T-cell (primary cell): ENCODE measurements around the gene CC2D2A. TPM values are rescaled to one million over a fixed set of nuclear protein-coding genes. Genes with fewer than 3 reads are reported as not detected.

Experiments used
- ATAC-seq, 4 experiments: fragments of 200-7000 bp in 3 of 4; fragments of 150-1000 bp in 1 of 4; cut with Tn5 transposase; replicated peaks in 1 of 4; 1 replicate in 3 of 4; 2 replicates in 1 of 4; pipeline ENCODE4 v1.10.0; 2021; ENCODE audit warnings: moderate library complexity in 3 of 4, mild to moderate bottlenecking in 2 of 4, moderate number of reproducible peaks in 1 of 4
- CTCF ChIA-PET, 2 donors: fragments of 300-600 bp; sonication (Branson Sonifier 250); formaldehyde crosslinking; loops; one replicate each; lab custom pipeline; 2022; ENCODE audit warnings: antibody characterized with exemption in 2 of 2; lab: Charles Lee
- POLR2A ChIA-PET, 2 donors: fragments of 300-600 bp; sonication (Branson Sonifier 250); formaldehyde crosslinking; loops; one replicate each; lab custom pipeline; 2022; ENCODE audit warnings: antibody characterized with exemption in 2 of 2; lab: Charles Lee
- DNase-seq, 35 experiments: peaks; one replicate each; pipeline versions ENCODE4 v3.0.0 to v3.0.0-alpha.2; 2013 to 2023
- H3K27ac ChIP-seq: one replicate; pipeline ENCODE4 v1.5.1; 2013; ENCODE audit warnings: low read length
- H3K27me3 ChIP-seq, 2 experiments: replicated peaks in 1 of 2; 1 replicate in 1 of 2; 2 replicates in 1 of 2; pipeline versions ENCODE4 v1.6.1 to v1.7.0; 2013; ENCODE audit warnings: low read length in 1 of 2, mixed read lengths in 1 of 2; ENCODE audit not compliant: control insufficient read depth in 2 of 2, insufficient read depth in 2 of 2; ENCODE audit errors: extremely low read depth in 1 of 2
- H3K36me3 ChIP-seq, 2 donors: 1 replicate in 1 of 2; 2 replicates in 1 of 2; pipeline versions ENCODE4 v1.6.1 to v1.7.0; 2013; ENCODE audit warnings: low read length in 1 of 2; ENCODE audit not compliant: control insufficient read depth in 2 of 2, insufficient read depth in 1 of 2; ENCODE audit errors: extremely low read depth in 1 of 2
- H3K4me1 ChIP-seq, 2 experiments: 1 replicate in 1 of 2; 2 replicates in 1 of 2; pipeline versions ENCODE4 v1.6.1 to v1.7.0; 2013; ENCODE audit warnings: low read length in 2 of 2, mixed read lengths in 1 of 2; ENCODE audit not compliant: insufficient read depth in 2 of 2, control insufficient read depth in 1 of 2; ENCODE audit errors: extremely low read depth in 1 of 2
- H3K4me3 ChIP-seq, 2 donors: 1 replicate in 1 of 2; 2 replicates in 1 of 2; pipeline versions ENCODE4 v1.5.1 to v1.7.0; 2013; ENCODE audit warnings: mild to moderate bottlenecking in 2 of 2, low read length in 1 of 2, moderate library complexity in 1 of 2; ENCODE audit not compliant: control insufficient read depth in 1 of 2; ENCODE audit errors: extremely low read depth in 1 of 2
- H3K9me3 ChIP-seq: 2 replicates; pipeline ENCODE4 v1.7.0; 2013
- H3K27ac Mint-ChIP-seq, 2 donors: one replicate each; pipeline ENCODE4 v1.8.0; 2020 to 2021; ENCODE audit warnings: mild to moderate bottlenecking in 2 of 2, mixed read lengths in 2 of 2
- H3K27me3 Mint-ChIP-seq, 2 donors: one replicate each; pipeline ENCODE4 v1.8.0; 2021 to 2022; ENCODE audit warnings: mixed read lengths in 2 of 2
- H3K36me3 Mint-ChIP-seq: one replicate; pipeline ENCODE4 v1.8.0; 2021; ENCODE audit warnings: mixed read lengths
- H3K4me1 Mint-ChIP-seq, 3 donors: one replicate each; pipeline ENCODE4 v1.8.0; 2020 to 2022; ENCODE audit warnings: mixed read lengths in 3 of 3, mild to moderate bottlenecking in 1 of 3
- H3K4me3 Mint-ChIP-seq, 3 donors: one replicate each; pipeline ENCODE4 v1.8.0; 2020 to 2022; ENCODE audit warnings: mild to moderate bottlenecking in 3 of 3, mixed read lengths in 3 of 3, moderate library complexity in 3 of 3
- H3K9me3 Mint-ChIP-seq, 3 donors: one replicate each; pipeline ENCODE4 v1.8.0; 2020 to 2022; ENCODE audit warnings: mixed read lengths in 3 of 3
- WGBS: methylation state at CpG from one replicate; pipeline ENCODE4 v1.1.5; 2013; ENCODE audit warnings: missing lambda C conversion rate; ENCODE audit not compliant: insufficient coverage; 5-methylcytosine and 5-hydroxymethylcytosine counted together
- total RNA-seq, 35 experiments: library from RNA in 6 of 35; stranded (reverse) in 6 of 35; fragments of 120-200 nt in 1 of 35; gene quantifications; one replicate each; pipeline versions ENCODE4 v1.2.1 to v1.2.4 and lab custom pipeline; 2013 to 2026

Gene CC2D2A
- total RNA-seq, 5 donors from 2014 or later (not counting 1 experiment from before 2014, with no cell fraction given) = 0.16 to 1.1 (median 0.40) TPM

DNA sequence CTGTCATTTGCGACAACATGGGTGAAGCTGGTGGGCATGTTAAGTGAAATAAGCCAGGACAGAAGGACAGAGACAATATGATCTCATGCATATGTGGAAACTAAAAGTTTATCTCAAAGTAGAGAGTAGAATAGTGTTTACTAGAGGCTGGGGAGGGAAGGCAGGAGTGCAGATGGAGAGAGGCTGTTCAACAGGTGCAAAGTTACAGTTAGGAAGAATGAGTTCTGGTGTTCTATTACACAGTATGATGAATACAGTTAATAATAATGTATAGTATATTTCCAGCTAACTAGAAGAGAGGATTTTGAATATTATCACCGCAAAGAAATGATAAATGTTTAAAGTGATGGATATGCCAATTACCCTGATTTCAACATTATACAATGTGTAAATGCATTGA, 115.6 kb downstream of the CC2D2A start:
- Histone ChIP-seq H3K4me3 (no peak overlapping the region), H3K4me1 (no peaks in the 10 kb centered on the region), H3K27ac (no peak overlapping the region), H3K36me3 (no peaks in the 10 kb centered on the region), H3K9me3 (no peaks in the 10 kb centered on the region), H3K27me3 (no peaks in the 10 kb centered on the region)
- peaks cover 10% of the 10 kb centered on the region for H3K36me3 Mint-ChIP-seq
- DNase-seq = no peak
- no peak overlapping the region for H3K27ac Mint-ChIP-seq
- H3K4me3 Mint-ChIP-seq = no peak overlapping the region
- no CpG with 5 or more reads among the region's 2 CpGs for WGBS
- H3K27me3 Mint-ChIP-seq = no peaks in the 10 kb centered on the region
- H3K4me1 Mint-ChIP-seq = no peaks in the 10 kb centered on the region
- ChIA-PET CTCF (no interaction called here), POLR2A (no interaction called here)
- no peak for ATAC-seq
- H3K9me3 Mint-ChIP-seq = no peaks in the 10 kb centered on the region

DNA sequence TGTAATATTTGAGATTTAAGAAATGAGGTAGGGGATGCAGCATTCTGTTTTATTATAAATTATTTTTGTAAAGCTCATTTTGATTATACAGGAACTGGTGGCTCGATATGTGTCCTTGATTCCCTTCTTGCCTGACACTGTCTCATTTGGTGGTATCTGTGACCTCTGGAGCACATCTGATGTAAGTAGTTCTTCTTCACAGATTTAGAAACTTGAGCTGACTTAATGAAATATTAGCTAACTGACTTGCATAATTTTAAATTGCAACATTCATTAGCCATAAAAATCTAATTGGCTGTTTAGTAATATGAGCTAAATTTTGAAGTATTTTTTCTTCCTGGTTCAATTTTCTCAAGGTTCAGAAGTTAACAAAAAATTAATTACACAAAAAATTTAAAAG, 116.4 kb downstream of the CC2D2A start:
- Histone ChIP-seq H3K4me3 (no peak overlapping the region), H3K27me3 (no peaks in the 10 kb centered on the region), H3K36me3 (no peaks in the 10 kb centered on the region), H3K4me1 (no peaks in the 10 kb centered on the region), H3K27ac (no peak overlapping the region), H3K9me3 (no peaks in the 10 kb centered on the region)
- ChIA-PET POLR2A (no interaction called here), CTCF (no interaction called here)
- H3K4me3 Mint-ChIP-seq = no peak overlapping the region
- ATAC-seq (no peak), DNase-seq (no peak)
- no peaks in the 10 kb centered on the region for H3K9me3 Mint-ChIP-seq
- H3K4me1 Mint-ChIP-seq = no peaks in the 10 kb centered on the region
- H3K36me3 Mint-ChIP-seq = peaks cover 10% of the 10 kb centered on the region
- H3K27me3 Mint-ChIP-seq = no peaks in the 10 kb centered on the region
- H3K27ac Mint-ChIP-seq = no peak overlapping the region
- no CpG with 5 or more reads among the region's 1 CpG for WGBS

DNA sequence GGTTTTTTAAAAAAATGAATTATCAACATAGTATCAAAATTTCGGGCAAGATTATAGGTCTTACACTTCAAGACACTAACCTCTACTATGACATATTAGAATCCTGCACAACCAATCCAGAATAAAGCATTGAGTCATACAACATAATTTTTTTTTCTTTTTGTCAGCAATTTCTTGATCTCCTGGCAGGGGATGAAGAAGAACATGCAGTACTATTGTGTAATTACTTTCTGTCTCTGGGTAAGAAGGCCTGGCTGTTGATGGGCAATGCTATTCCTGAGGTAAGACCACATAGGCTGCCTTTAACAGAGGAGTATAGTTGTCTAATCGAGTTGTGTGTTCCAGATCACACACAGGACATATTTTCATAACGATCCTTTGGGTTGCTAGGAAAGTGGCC, 118.0 kb downstream of the CC2D2A start:
- POLR2A ChIA-PET = no interaction called here

DNA sequence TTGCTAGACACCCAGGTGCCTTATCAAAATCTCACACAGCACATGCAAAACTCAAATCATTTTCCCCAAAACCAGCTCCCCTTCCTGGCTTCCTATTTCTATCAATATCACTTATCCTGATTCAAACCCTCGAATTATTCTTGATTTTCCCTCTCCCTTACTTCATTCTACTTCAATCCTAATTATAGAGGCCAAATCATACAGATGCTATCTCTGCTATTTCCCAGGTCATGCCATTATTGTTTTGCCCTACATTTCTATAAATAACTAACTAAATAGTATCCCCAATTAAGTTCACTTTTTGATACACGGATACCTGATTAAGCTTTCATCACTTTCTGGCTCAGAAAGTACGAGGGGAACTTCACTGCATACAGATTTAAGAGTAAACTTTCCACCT, 123.1 kb downstream of the CC2D2A start:
- Histone ChIP-seq H3K36me3 (no peaks in the 10 kb centered on the region), H3K27me3 (no peaks in the 10 kb centered on the region), H3K9me3 (no peaks in the 10 kb centered on the region), H3K4me3 (no peak overlapping the region), H3K4me1 (no peaks in the 10 kb centered on the region), H3K27ac (no peak overlapping the region)
- no peaks in the 10 kb centered on the region for H3K27me3 Mint-ChIP-seq
- WGBS = 84% methylated on average over 3 of the region's 3 CpGs
- no peak overlapping the region for H3K4me3 Mint-ChIP-seq
- H3K4me1 Mint-ChIP-seq = no peaks in the 10 kb centered on the region
- DNase-seq (no peak), ATAC-seq (no peak)
- no peak overlapping the region for H3K27ac Mint-ChIP-seq
- no peaks in the 10 kb centered on the region for H3K9me3 Mint-ChIP-seq
- CTCF ChIA-PET = no interaction called here
- POLR2A ChIA-PET = no interaction called here
- H3K36me3 Mint-ChIP-seq = peaks cover 4% of the 10 kb centered on the region

More for the DNA sequence above, 118.0 kb downstream of the CC2D2A start:
- Histone ChIP-seq H3K4me1 (no peaks in the 10 kb centered on the region), H3K27ac (no peak overlapping the region), H3K9me3 (no peaks in the 10 kb centered on the region), H3K36me3 (no peaks in the 10 kb centered on the region), H3K4me3 (no peak overlapping the region), H3K27me3 (no peaks in the 10 kb centered on the region)
- Mint-ChIP-seq H3K27me3 (no peaks in the 10 kb centered on the region), H3K4me3 (no peak overlapping the region), H3K9me3 (no peaks in the 10 kb centered on the region), H3K36me3 (peaks cover 10% of the 10 kb centered on the region), H3K27ac (no peak overlapping the region), H3K4me1 (no peaks in the 10 kb centered on the region)
- CTCF ChIA-PET = no interaction called here
- no peak for ATAC-seq
- whole genome bisulfite sequencing = 94% methylated on average over 2 of the region's 3 CpGs
- no peak for DNase-seq

DNA sequence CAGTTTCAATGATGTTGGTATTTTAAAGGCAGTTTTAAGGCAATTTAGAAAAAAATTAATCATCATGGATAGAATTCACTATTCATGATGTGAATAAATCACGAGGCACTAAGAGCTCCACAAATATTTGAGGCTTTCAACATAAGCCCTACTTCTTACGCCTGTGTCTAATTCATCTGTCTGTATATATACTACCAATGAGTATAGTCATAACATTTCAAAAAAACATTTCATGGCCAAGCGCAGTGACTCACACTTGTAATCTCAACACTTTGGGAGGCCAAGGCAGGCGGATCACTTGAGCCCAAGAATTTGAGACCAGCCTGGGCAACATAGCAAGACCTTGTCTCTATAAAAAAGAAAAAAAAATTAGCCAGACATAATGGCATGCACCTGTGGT, 129.0 kb downstream of the CC2D2A start:
- no peaks in the 10 kb centered on the region for H3K4me1 Mint-ChIP-seq
- Histone ChIP-seq H3K9me3 (no peaks in the 10 kb centered on the region), H3K27ac (no peak overlapping the region), H3K4me1 (no peaks in the 10 kb centered on the region), H3K27me3 (no peaks in the 10 kb centered on the region), H3K36me3 (no peaks in the 10 kb centered on the region), H3K4me3 (no peak overlapping the region)
- POLR2A ChIA-PET = no interaction called here
- CTCF ChIA-PET = no interaction called here
- ATAC-seq (no peak), DNase-seq (no peak)
- H3K36me3 Mint-ChIP-seq = peaks cover 32% of the 10 kb centered on the region
- no peaks in the 10 kb centered on the region for H3K27me3 Mint-ChIP-seq
- H3K4me3 Mint-ChIP-seq = no peak overlapping the region
- H3K9me3 Mint-ChIP-seq = no peaks in the 10 kb centered on the region
- H3K27ac Mint-ChIP-seq = no peak overlapping the region
- no CpG with 5 or more reads among the region's 4 CpGs for WGBS

DNA sequence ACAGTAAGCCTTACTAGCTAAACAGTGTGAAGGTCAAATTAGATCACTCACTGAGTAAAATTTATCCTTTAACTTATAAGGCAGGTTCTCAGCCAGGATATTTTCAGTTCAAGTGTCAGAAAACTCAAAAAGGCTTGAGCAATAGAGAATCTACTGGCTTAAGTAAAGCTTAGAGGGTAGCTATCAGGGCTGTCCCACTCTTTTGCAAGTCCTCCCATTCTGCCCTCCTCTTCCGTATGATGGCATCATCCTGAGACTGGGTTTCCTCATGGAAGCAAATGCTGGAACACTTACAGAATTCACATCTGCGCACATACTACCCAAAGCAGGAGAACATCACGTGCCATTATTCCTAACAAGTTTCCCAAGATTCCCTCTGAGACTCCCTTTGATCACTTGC, 130.5 kb downstream of the CC2D2A start:
- POLR2A ChIA-PET = no interaction called here
- CTCF ChIA-PET = no interaction called here
- H3K4me1 Mint-ChIP-seq = no peaks in the 10 kb centered on the region
- Histone ChIP-seq H3K36me3 (peaks cover 0 to 8% of the 10 kb centered on the region in 2 donors), H3K27me3 (no peaks in the 10 kb centered on the region), H3K4me1 (no peaks in the 10 kb centered on the region), H3K27ac (no peak overlapping the region), H3K4me3 (no peak overlapping the region), H3K9me3 (no peaks in the 10 kb centered on the region)
- WGBS = 100% methylated on average over 3 of the region's 3 CpGs
- DNase-seq (no peak), ATAC-seq (no peak)
- H3K27me3 Mint-ChIP-seq = no peaks in the 10 kb centered on the region
- H3K27ac Mint-ChIP-seq = no peak overlapping the region
- H3K9me3 Mint-ChIP-seq = no peaks in the 10 kb centered on the region
- peaks cover 46% of the 10 kb centered on the region for H3K36me3 Mint-ChIP-seq
- H3K4me3 Mint-ChIP-seq = no peak overlapping the region

DNA sequence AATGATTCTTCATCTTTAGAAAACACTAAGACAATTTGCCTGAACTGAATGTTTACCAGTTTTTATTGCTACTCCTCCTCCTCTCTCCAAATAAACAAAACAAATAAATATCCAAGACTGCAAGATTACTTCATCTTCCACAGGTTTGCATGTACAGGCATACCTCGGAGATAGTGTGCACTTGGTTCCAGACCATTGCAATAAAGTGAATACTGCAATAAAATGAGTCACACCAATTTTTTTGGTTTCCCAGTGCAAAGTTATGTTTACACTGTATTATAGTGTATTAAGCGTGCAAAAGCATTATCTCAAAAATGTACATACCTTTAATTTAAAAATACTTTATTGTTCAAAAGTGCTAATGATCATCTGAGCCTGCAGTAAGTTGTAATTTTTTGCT, 132.2 kb downstream of the CC2D2A start:
- H3K27me3 Mint-ChIP-seq = no peaks in the 10 kb centered on the region
- H3K36me3 Mint-ChIP-seq = peaks cover 57% of the 10 kb centered on the region
- H3K9me3 Mint-ChIP-seq = no peaks in the 10 kb centered on the region
- no CpG with 5 or more reads among the region's 2 CpGs for WGBS
- no peak for ATAC-seq
- peaks cover 0 to 12% of the 10 kb centered on the region in 2 donors for H3K36me3 ChIP-seq
- no peak for DNase-seq
- H3K27ac ChIP-seq = no peak overlapping the region
- no peaks in the 10 kb centered on the region for H3K4me1 Mint-ChIP-seq
- no peak overlapping the region for H3K4me3 Mint-ChIP-seq
- H3K4me3 ChIP-seq = no peak overlapping the region
- ChIA-PET CTCF (no interaction called here), POLR2A (no interaction called here)
- H3K4me1 ChIP-seq = no peaks in the 10 kb centered on the region
- no peaks in the 10 kb centered on the region for H3K27me3 ChIP-seq
- no peak overlapping the region for H3K27ac Mint-ChIP-seq
- H3K9me3 ChIP-seq = no peaks in the 10 kb centered on the region
